H1 (cell line): Measurements from ENCODE around the gene KCNJ3. TPM values are rescaled to one million over a fixed set of nuclear protein-coding genes. Genes with fewer than 3 reads are reported as not detected.

Experiments used
- CTCF ChIA-PET: fragments of 300-600 bp; sonication (Branson Sonifier 250); formaldehyde crosslinking; loops from one replicate; lab custom pipeline; 2021; ENCODE audit not compliant: partially characterized antibody; lab: Charles Lee
- POLR2A ChIA-PET: fragments of 300-600 bp; sonication (Branson Sonifier 250); formaldehyde crosslinking; loops from one replicate; lab custom pipeline; 2021; ENCODE audit warnings: inconsistent platforms; ENCODE audit not compliant: partially characterized antibody; lab: Charles Lee
- DNase-seq, 2 experiments: peaks; one replicate each; pipeline versions ENCODE4 v3.0.0 to v3.0.0-alpha.2; 2010 to 2022; ENCODE audit warnings: low spot score in 2 of 2, low read depth in 1 of 2, mixed read lengths in 1 of 2
- FAIRE-seq: peaks from 2 replicates; lab custom pipeline; 2011; peaks lifted over from hg19 to GRCh38; lab: Jason Lieb, UNC
- H2AFZ ChIP-seq: 2 replicates; pipeline ENCODE4 v1.8.1; 2012; ENCODE audit warnings: low read length, inconsistent platforms
- H2AK5ac ChIP-seq: 2 replicates; pipeline ENCODE4 v1.6.1; 2013; ENCODE audit warnings: low read depth, low read length
- H2BK120ac ChIP-seq: replicated peaks from 2 replicates; pipeline ENCODE3; 2013; ENCODE audit warnings: low read depth, low read length, inconsistent platforms
- H2BK12ac ChIP-seq: 2 replicates; pipeline ENCODE4 v1.6.1; 2013; ENCODE audit warnings: low read depth, low read length
- H2BK15ac ChIP-seq: 2 replicates; pipeline ENCODE4 v1.6.1; 2013; ENCODE audit warnings: low read length
- H2BK20ac ChIP-seq: 2 replicates; pipeline ENCODE4 v1.6.1; 2013; ENCODE audit warnings: low read length
- H2BK5ac ChIP-seq: 2 replicates; pipeline ENCODE4 v1.6.1; 2013; ENCODE audit warnings: low read depth, low read length
- H3K14ac ChIP-seq: 2 replicates; pipeline ENCODE4 v1.6.1; 2013; ENCODE audit warnings: inconsistent platforms; ENCODE audit not compliant: insufficient read length
- H3K18ac ChIP-seq: 2 replicates; pipeline ENCODE4 v1.6.1; 2013; ENCODE audit warnings: low read length; ENCODE audit errors: extremely low read depth
- H3K23ac ChIP-seq: 2 replicates; pipeline ENCODE4 v1.6.1; 2013; ENCODE audit warnings: inconsistent platforms; ENCODE audit not compliant: insufficient read length
- H3K23me2 ChIP-seq: 2 replicates; pipeline ENCODE4 v1.6.1; 2013; ENCODE audit warnings: low read depth, low read length
- H3K27ac ChIP-seq: 2 replicates; pipeline ENCODE4 v1.6.1; 2011; ENCODE audit warnings: low read depth, low read length, inconsistent platforms
- H3K27me3 ChIP-seq, 4 experiments: replicated peaks in 1 of 4; 1 replicate in 1 of 4; 2 replicates in 3 of 4; pipeline versions ENCODE4 v1.6.1 to v1.8.1; 2011 to 2013; ENCODE audit warnings: low read length in 3 of 4, mild to moderate bottlenecking in 3 of 4, inconsistent platforms in 2 of 4, mixed read lengths in 2 of 4, moderate library complexity in 1 of 4; ENCODE audit not compliant: control insufficient read depth in 3 of 4, insufficient read depth in 3 of 4; ENCODE audit errors: extremely low read depth in 1 of 4
- H3K36me3 ChIP-seq, 4 experiments: 2 replicates each; pipeline versions ENCODE4 v1.6.1 to v1.8.1; 2011 to 2013; ENCODE audit warnings: mild to moderate bottlenecking in 4 of 4, low read length in 3 of 4, moderate library complexity in 2 of 4, control low read depth in 1 of 4, inconsistent platforms in 1 of 4; ENCODE audit not compliant: insufficient read depth in 4 of 4, control insufficient read depth in 2 of 4
- H3K4ac ChIP-seq: replicated peaks from 2 replicates; pipeline ENCODE3; 2013; ENCODE audit warnings: low read length, low read depth, mixed read lengths, inconsistent platforms; ENCODE audit not compliant: insufficient read length
- H3K4me1 ChIP-seq, 4 experiments: replicated peaks in 1 of 4; 1 replicate in 1 of 4; 2 replicates in 3 of 4; pipeline versions ENCODE4 v1.6.1 to v1.8.1; 2011 to 2013; ENCODE audit warnings: low read length in 3 of 4, inconsistent platforms in 2 of 4, mixed read lengths in 1 of 4; ENCODE audit not compliant: insufficient read depth in 4 of 4, control insufficient read depth in 3 of 4
- H3K4me2 ChIP-seq, 2 experiments: 2 replicates each; pipeline versions ENCODE4 v1.6.1 to v1.8.1; 2011 to 2013; ENCODE audit warnings: low read depth in 2 of 2, low read length in 2 of 2, control low read depth in 1 of 2, inconsistent platforms in 1 of 2, mild to moderate bottlenecking in 1 of 2; ENCODE audit not compliant: insufficient read depth in 1 of 2
- H3K4me3 ChIP-seq, 4 experiments: fragments of 200-600, 300-600 bp in 1 of 4; sonication (generic), shearing (Covaris generic), sonication (Bioruptor Twin) in 1 of 4; 2 replicates each; pipeline versions ENCODE4 v1.5.1 to v1.8.1; 2011 to 2016; ENCODE audit warnings: low read length in 4 of 4, low read depth in 3 of 4, control low read depth in 2 of 4, inconsistent platforms in 2 of 4, mild to moderate bottlenecking in 2 of 4, mixed read lengths in 1 of 4, moderate library complexity in 1 of 4; ENCODE audit not compliant: insufficient read depth in 2 of 4; ENCODE audit errors: extremely low read depth in 1 of 4
- H3K56ac ChIP-seq: replicated peaks from 2 replicates; pipeline ENCODE3; 2013; ENCODE audit warnings: low read depth, mild to moderate bottlenecking, mixed read lengths, low read length, inconsistent platforms; ENCODE audit not compliant: insufficient read length
- H3K79me1 ChIP-seq: 2 replicates; pipeline ENCODE4 v1.6.1; 2013; ENCODE audit warnings: low read depth, low read length, control low read depth
- H3K79me2 ChIP-seq, 2 experiments: 2 replicates each; pipeline versions ENCODE4 v1.6.1 to v1.8.1; 2012 to 2013; ENCODE audit warnings: low read length in 2 of 2, mild to moderate bottlenecking in 2 of 2, inconsistent platforms in 1 of 2; ENCODE audit not compliant: insufficient read depth in 2 of 2, control insufficient read depth in 1 of 2
- H3K9ac ChIP-seq, 4 experiments: replicated peaks in 1 of 4; 1 replicate in 1 of 4; 2 replicates in 3 of 4; pipeline versions ENCODE4 v1.6.1 to v1.8.1; 2011 to 2013; ENCODE audit warnings: low read depth in 3 of 4, low read length in 3 of 4, control low read depth in 2 of 4, mild to moderate bottlenecking in 2 of 4, moderate library complexity in 2 of 4, inconsistent platforms in 1 of 4; ENCODE audit errors: extremely low read depth in 1 of 4
- H3K9me3 ChIP-seq, 2 experiments: 2 replicates each; pipeline versions ENCODE4 v1.6.1 to v1.8.1; 2012 to 2013; ENCODE audit warnings: mild to moderate bottlenecking in 2 of 2, moderate library complexity in 2 of 2, control low read depth in 1 of 2, inconsistent platforms in 1 of 2, low read depth in 1 of 2, low read length in 1 of 2, mixed read lengths in 1 of 2; ENCODE audit not compliant: insufficient read depth in 2 of 2
- H4K20me1 ChIP-seq, 2 experiments: replicated peaks in 1 of 2; 2 replicates each; pipeline versions ENCODE3 to v1.8.1; 2011 to 2013; ENCODE audit warnings: inconsistent platforms in 2 of 2, low read length in 2 of 2, mild to moderate bottlenecking in 1 of 2; ENCODE audit not compliant: insufficient read depth in 2 of 2, control insufficient read depth in 1 of 2
- H4K5ac ChIP-seq: 2 replicates; pipeline ENCODE4 v1.6.1; 2013; ENCODE audit warnings: low read length, low read depth, mixed read lengths, inconsistent platforms; ENCODE audit not compliant: insufficient read length
- H4K8ac ChIP-seq: 2 replicates; pipeline ENCODE4 v1.8.0; 2013; ENCODE audit warnings: mild to moderate bottlenecking, moderate library complexity, low read length, inconsistent platforms; ENCODE audit not compliant: insufficient read depth; ENCODE audit errors: extremely low read depth
- H4K91ac ChIP-seq: replicated peaks from 2 replicates; pipeline ENCODE3; 2013; ENCODE audit warnings: low read length, mixed read lengths, inconsistent platforms; ENCODE audit not compliant: insufficient read length
- ATF3 ChIP-seq: IDR thresholded peaks from 2 replicates; pipeline ENCODE4 v1.6.1; 2011; ENCODE audit warnings: low read depth, mild to moderate bottlenecking, low read length; ENCODE audit not compliant: insufficient read depth
- TEAD4 ChIP-seq: IDR thresholded peaks from 2 replicates; pipeline ENCODE4 v1.6.1; 2012; ENCODE audit warnings: low read depth, low read length, inconsistent platforms, mixed read lengths
- WGBS, 2 experiments: shearing (Covaris generic) in 1 of 2; methylation state at CpG; one replicate each; pipeline versions ENCODE4 v1.1.6 to v1.1.7; 2013 to 2015; ENCODE audit warnings: low lambda C conversion rate in 2 of 2, mixed read lengths in 2 of 2, inconsistent platforms in 1 of 2, low coverage in 1 of 2, missing lambda C conversion rate in 1 of 2; ENCODE audit not compliant: insufficient replicate concordance in 2 of 2, insufficient coverage in 1 of 2, insufficient read length in 1 of 2; ENCODE audit errors: extremely low coverage in 1 of 2, missing lambda C conversion rate in 1 of 2; 5-methylcytosine and 5-hydroxymethylcytosine counted together
- polyA plus RNA-seq, 7 experiments: library from polyadenylated mRNA; depleted of rRNA in 3 of 7; stranded (reverse) in 5 of 7; unstranded in 2 of 7; fragments of >200 nt in 5 of 7; fragments of 200-250 nt in 2 of 7; gene quantifications; 1 replicate in 5 of 7; 2 replicates in 1 of 7; 4 replicates in 1 of 7; pipeline versions ENCODE4 v1.2.1 to v1.2.3, GENCODE V29; 2011 to 2013; ENCODE audit warnings: missing spikeins in 2 of 7, mixed read lengths in 2 of 7
- total RNA-seq: library from RNA; stranded (reverse); fragmentation: NEBNext Ultra II Directional; extraction: Animal tissue kit (Norgen Biotek cat#: 25700); gene quantifications from 2 replicates; pipeline ENCODE4 v1.2.1, GENCODE V29; 2021

Gene KCNJ3
- total and polyA plus RNA-seq, 2 of the 8 experiments (the other 6 are each of a cell fraction or from before 2014, with no cell fraction given), result 0.11 to 0.50 TPM

- H3K56ac ChIP-seq, result no peak overlapping the region
- no peak overlapping the region for H4K91ac ChIP-seq
- H3K36me3 ChIP-seq, result no peaks in the 10 kb centered on the region
- H4K20me1 ChIP-seq, result no peaks in the 10 kb centered on the region
- H4K5ac ChIP-seq, result no peak overlapping the region
- 88% methylated on average over 2 of the region's 2 CpGs; no CpG with 5 or more reads in 1 of the 2 experiments for WGBS, 2 experiments
- no peak overlapping the region for H3K4me2 ChIP-seq
- no peak overlapping the region for H2BK15ac ChIP-seq
- H3K9me3 ChIP-seq, result no peaks in the 10 kb centered on the region
- TF ChIP-seq TEAD4 (no peak), ATF3 (no peak)
- H3K79me1 ChIP-seq, result no peaks in the 10 kb centered on the region
- DNase-seq, result no peak
- no peaks in the 10 kb centered on the region for H3K27me3 ChIP-seq
- H3K4me1 ChIP-seq, result no peaks in the 10 kb centered on the region
- no peak overlapping the region for H3K14ac ChIP-seq
- CTCF ChIA-PET, result no interaction called here
- H3K4ac ChIP-seq, result no peak overlapping the region
- H2BK5ac ChIP-seq, result no peak overlapping the region
- H3K23ac ChIP-seq, result no peak overlapping the region
- H2BK120ac ChIP-seq, result no peak overlapping the region
- POLR2A ChIA-PET, result no interaction called here
- FAIRE-seq, result no peak
- H3K9ac ChIP-seq, result no peak overlapping the region
- H3K4me3 ChIP-seq, result no peak overlapping the region
- no peak overlapping the region for H2BK20ac ChIP-seq
- H3K79me2 ChIP-seq, result no peaks in the 10 kb centered on the region
- no peak overlapping the region for H2AK5ac ChIP-seq
- H3K23me2 ChIP-seq, result no peaks in the 10 kb centered on the region
- no peak overlapping the region for H3K27ac ChIP-seq
- H4K8ac ChIP-seq, result no peak overlapping the region
- no peak overlapping the region for H2AFZ ChIP-seq
- H2BK12ac ChIP-seq, result no peak overlapping the region
- H3K18ac ChIP-seq, result no peak overlapping the region
Observed at GRCh38 chr2:154837035-154837434, 138.5 kb downstream of the KCNJ3 start.
